ENCODE measurements around the gene KCNAB2. TPM values are rescaled to one million over a fixed set of nuclear protein-coding genes. Genes with fewer than 3 reads are reported as not detected.

Gene KCNAB2
- total RNA-seq, 1 donor from 2014 or later, result 2.2 TPM

DNA sequence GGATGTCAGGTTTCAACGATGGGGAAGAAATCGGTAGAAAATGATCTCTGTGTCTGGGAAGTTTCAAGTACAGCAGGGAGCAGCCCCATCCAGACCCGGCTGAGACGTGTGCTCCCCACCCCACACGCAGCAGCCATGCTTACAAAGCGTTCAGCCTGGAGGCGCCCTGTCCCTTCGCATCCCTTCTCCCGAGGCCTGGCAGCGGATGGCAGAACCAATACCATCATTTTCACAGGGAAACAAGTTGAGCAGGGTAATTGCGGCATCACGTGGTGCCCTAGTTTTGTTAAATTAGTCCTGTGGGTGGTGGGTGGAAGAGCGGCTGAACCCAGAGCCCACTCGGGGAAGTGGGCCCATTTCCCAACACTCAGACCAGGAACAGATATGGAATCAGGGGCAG lies 23.9 kb downstream of the KCNAB2 start:
- Histone ChIP-seq H3K27me3 (no peaks in the 10 kb centered on the region), H3F3A (ENCODE audit: low read depth) (no peaks in the 10 kb centered on the region), H3K4me1 (no peaks in the 10 kb centered on the region), H4K20me1 (ENCODE audit: low read depth) (no peaks in the 10 kb centered on the region), H3K27ac (no peak overlapping the region), H2AFZ (replicated peaks) (no peak overlapping the region), H3K4me2 (no peak overlapping the region), H3K9me3 (ENCODE audit: low read depth) (no peaks in the 10 kb centered on the region), H3K79me2 (ENCODE audit: low read depth) (no peaks in the 10 kb centered on the region), H3K4me3 (no peak overlapping the region), H3K9ac (no peak overlapping the region), H3K36me3 (no peaks in the 10 kb centered on the region)
- TF ChIP-seq EZH2phosphoT487 (IDR thresholded peaks at IDR 0.05), result no peak
- TF ChIP-seq, protein P1, sequence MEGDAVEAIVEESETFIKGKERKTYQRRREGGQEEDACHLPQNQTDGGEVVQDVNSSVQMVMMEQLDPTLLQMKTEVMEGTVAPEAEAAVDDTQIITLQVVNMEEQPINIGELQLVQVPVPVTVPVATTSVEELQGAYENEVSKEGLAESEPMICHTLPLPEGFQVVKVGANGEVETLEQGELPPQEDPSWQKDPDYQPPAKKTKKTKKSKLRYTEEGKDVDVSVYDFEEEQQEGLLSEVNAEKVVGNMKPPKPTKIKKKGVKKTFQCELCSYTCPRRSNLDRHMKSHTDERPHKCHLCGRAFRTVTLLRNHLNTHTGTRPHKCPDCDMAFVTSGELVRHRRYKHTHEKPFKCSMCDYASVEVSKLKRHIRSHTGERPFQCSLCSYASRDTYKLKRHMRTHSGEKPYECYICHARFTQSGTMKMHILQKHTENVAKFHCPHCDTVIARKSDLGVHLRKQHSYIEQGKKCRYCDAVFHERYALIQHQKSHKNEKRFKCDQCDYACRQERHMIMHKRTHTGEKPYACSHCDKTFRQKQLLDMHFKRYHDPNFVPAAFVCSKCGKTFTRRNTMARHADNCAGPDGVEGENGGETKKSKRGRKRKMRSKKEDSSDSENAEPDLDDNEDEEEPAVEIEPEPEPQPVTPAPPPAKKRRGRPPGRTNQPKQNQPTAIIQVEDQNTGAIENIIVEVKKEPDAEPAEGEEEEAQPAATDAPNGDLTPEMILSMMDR (IDR thresholded peaks at IDR 0.05), result no peak
- no peak for TF ChIP-seq EZH2 (IDR thresholded peaks at IDR 0.05)
- H3K9me3 Mint-ChIP-seq, result no peaks in the 10 kb centered on the region
- H3K36me3 Mint-ChIP-seq, result no peaks in the 10 kb centered on the region
- H3K27ac Mint-ChIP-seq, result no peak overlapping the region
- no peaks in the 10 kb centered on the region for H3K4me1 Mint-ChIP-seq
- peaks cover 10% of the 10 kb centered on the region for H3K27me3 Mint-ChIP-seq (ENCODE audit: insufficient read depth, low read depth)
- no peak for DNase-seq (ENCODE audit: low spot score)
- H3K4me3 Mint-ChIP-seq, result no peak overlapping the region

DNA sequence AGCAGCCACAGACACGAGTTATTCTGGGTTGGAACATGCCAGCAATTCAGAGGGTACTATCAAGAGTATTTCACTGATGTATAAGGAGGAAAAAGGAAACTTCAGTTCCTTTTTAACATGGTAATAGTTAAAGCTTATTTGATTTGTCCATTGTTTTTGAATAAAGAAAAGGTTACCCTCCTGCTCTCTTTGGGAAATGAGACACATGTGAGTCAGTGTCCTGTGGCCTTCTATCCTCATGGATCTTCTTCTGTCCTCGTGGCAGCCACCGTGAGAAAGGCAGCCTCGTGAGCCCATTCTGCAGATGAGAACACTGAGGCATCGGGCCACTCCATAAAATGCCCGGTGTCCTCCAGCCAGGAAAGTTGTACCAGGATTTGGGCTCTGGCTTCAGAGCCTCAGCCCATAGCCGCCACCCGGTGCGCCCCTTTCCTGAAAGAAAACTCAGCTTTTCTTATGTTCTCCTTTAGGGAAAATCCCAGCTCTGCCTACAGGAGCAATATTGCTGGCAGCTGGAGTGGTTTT lies 24.8 kb downstream of the KCNAB2 start:
- no peak overlapping the region for H3K9ac ChIP-seq
- Mint-ChIP-seq H3K27ac (no peak overlapping the region), H3K36me3 (no peaks in the 10 kb centered on the region), H3K4me3 (no peak overlapping the region), H3K4me1 (no peaks in the 10 kb centered on the region), H3K9me3 (no peaks in the 10 kb centered on the region), H3K27me3 (ENCODE audit: insufficient read depth, low read depth) (peaks cover 10% of the 10 kb centered on the region)
- TF ChIP-seq, protein P1 (IDR thresholded peaks at IDR 0.05), result no peak
- no peak for TF ChIP-seq EZH2phosphoT487 (IDR thresholded peaks at IDR 0.05)
- TF ChIP-seq EZH2 (IDR thresholded peaks at IDR 0.05), result no peak
- no peak overlapping the region for H2AFZ ChIP-seq (replicated peaks)
- no peaks in the 10 kb centered on the region for H3K27me3 ChIP-seq
- H3K4me1 ChIP-seq, result no peaks in the 10 kb centered on the region
- no peaks in the 10 kb centered on the region for H3K36me3 ChIP-seq
- H3F3A ChIP-seq (ENCODE audit: low read depth), result no peaks in the 10 kb centered on the region
- no peaks in the 10 kb centered on the region for H4K20me1 ChIP-seq (ENCODE audit: low read depth)
- no peaks in the 10 kb centered on the region for H3K9me3 ChIP-seq (ENCODE audit: low read depth)
- H3K27ac ChIP-seq, result no peak overlapping the region
- no peak overlapping the region for H3K4me3 ChIP-seq
- no peak overlapping the region for H3K4me2 ChIP-seq
- no peaks in the 10 kb centered on the region for H3K79me2 ChIP-seq (ENCODE audit: low read depth)
- DNase-seq (ENCODE audit: low spot score), result no peak

DNA sequence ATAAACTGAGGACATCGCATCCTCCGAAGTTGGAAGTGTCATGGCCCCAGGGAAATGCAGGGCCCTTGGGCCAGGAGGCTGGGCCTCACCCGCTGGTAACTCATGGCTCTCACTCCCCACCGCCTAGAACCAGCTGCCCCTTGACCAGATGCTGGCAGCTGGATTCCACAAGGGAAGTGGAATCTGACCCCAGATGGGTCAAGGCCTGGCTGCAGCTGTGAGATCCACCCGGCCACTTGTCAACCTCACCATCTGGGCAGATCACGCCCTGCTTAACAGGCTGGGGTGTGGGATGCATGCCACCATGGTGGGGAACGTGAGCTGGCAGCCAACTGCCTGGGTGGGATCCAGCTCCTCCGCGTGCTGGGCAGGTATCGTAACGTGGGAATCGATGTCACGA lies 25.5 kb downstream of the KCNAB2 start:
- Histone ChIP-seq H3K9ac (no peak overlapping the region), H4K20me1 (ENCODE audit: low read depth) (no peaks in the 10 kb centered on the region), H3K4me2 (no peak overlapping the region), H3K36me3 (no peaks in the 10 kb centered on the region), H3F3A (ENCODE audit: low read depth) (no peaks in the 10 kb centered on the region), H3K79me2 (ENCODE audit: low read depth) (no peaks in the 10 kb centered on the region), H2AFZ (replicated peaks) (no peak overlapping the region), H3K27ac (no peak overlapping the region), H3K9me3 (ENCODE audit: low read depth) (no peaks in the 10 kb centered on the region), H3K27me3 (no peaks in the 10 kb centered on the region), H3K4me1 (no peaks in the 10 kb centered on the region), H3K4me3 (no peak overlapping the region)
- DNase-seq (ENCODE audit: low spot score), result no peak
- H3K9me3 Mint-ChIP-seq, result no peaks in the 10 kb centered on the region
- no peaks in the 10 kb centered on the region for H3K36me3 Mint-ChIP-seq
- H3K27me3 Mint-ChIP-seq (ENCODE audit: insufficient read depth, low read depth), result peaks cover 10% of the 10 kb centered on the region
- H3K4me1 Mint-ChIP-seq, result no peaks in the 10 kb centered on the region
- no peak overlapping the region for H3K27ac Mint-ChIP-seq
- no peak overlapping the region for H3K4me3 Mint-ChIP-seq
- TF ChIP-seq, protein P1 (IDR thresholded peaks at IDR 0.05), result no peak
- TF ChIP-seq EZH2phosphoT487 (IDR thresholded peaks at IDR 0.05) (no peak), EZH2 (IDR thresholded peaks at IDR 0.05) (no peak)
